GM12874 (cell line): Measurements from ENCODE around the gene HHIPL1.

Experiments used
- TF ChIP-seq, protein P1 (sequence below): IDR thresholded peaks from 2 replicates; pipeline ENCODE4 v1.5.1; 2011; ENCODE audit warnings: low read depth, mild to moderate bottlenecking, control low read depth, low read length, moderate library complexity; ENCODE audit not compliant: insufficient read depth

HHIPL1 gene

DNA sequence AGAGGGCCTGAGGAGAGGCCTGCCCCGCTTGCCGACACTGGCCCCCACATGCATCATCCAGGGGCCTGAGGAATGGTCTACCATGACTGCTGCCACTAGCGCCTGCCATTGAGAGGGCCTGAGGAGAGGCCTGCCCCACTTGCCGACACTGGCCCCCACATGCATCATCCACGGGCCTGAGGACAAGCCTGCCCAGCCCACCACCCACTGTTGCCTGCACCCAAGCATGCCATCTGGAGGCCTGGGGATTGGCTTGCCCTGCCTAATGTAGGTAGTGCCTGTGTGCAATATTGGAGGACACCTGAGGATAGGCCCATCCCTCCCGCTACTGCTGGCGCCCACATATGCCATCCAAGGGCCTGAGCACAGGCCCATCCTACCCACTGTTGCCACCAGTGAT lies 63.5 kb downstream of the HHIPL1 start:
- TF ChIP-seq, protein P1, sequence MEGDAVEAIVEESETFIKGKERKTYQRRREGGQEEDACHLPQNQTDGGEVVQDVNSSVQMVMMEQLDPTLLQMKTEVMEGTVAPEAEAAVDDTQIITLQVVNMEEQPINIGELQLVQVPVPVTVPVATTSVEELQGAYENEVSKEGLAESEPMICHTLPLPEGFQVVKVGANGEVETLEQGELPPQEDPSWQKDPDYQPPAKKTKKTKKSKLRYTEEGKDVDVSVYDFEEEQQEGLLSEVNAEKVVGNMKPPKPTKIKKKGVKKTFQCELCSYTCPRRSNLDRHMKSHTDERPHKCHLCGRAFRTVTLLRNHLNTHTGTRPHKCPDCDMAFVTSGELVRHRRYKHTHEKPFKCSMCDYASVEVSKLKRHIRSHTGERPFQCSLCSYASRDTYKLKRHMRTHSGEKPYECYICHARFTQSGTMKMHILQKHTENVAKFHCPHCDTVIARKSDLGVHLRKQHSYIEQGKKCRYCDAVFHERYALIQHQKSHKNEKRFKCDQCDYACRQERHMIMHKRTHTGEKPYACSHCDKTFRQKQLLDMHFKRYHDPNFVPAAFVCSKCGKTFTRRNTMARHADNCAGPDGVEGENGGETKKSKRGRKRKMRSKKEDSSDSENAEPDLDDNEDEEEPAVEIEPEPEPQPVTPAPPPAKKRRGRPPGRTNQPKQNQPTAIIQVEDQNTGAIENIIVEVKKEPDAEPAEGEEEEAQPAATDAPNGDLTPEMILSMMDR = no peak

DNA sequence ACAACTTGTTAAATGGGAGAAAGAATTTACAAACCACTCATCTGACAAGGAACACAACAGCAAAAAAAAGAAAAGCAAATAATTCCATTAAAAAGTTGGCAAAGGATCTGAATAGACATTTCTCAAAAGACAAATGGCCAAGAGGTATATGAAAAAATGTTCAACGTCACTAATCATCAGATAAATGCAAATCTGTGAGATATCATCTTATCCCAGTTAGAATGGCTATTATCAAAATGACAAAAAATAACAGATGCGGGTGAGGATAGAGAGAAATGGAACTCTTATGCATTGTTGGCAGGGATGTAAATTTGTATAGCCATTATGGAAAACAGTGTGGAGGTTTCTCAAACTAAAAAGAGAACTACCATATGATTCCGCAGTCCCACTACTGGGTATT lies 69.0 kb downstream of the HHIPL1 start:
- TF ChIP-seq, protein P1 = no peak

DNA sequence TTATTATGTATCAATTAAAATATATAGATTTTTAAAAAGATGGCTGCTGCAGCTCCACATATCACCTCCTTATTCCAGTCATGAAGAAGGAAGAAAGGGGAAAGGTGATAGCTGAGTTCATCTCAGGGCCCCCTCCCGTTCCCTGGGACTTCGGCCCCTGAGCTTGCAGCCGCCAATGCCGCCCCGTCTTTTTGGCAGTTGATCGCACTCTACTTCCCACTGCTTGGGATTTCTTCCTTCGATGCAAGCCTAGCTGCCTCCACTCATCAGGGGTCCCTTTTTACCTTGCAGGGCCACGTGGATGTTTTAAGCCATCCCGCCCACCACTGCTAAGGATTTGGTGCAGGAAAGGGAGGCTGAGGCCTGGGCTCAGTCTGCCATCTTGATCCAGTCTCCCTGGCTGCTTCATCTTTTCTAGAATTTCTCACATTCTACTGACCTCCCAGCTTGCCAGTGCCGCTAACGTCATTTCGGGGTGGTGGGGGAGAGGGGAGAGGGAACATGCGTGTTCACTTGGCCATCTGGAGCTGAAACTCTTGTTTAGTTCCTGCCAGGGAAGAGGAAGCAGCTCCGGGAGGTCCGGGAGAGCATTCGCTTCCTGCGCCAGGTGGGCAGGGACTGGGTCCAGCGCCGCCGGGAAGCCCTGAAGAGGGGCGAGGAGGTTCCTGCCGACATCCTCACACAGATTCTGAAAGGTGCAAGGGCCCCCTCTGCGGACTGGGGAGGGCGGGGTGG lies 70.5 kb downstream of the HHIPL1 start:
- TF ChIP-seq, protein P1 = no peak

DNA sequence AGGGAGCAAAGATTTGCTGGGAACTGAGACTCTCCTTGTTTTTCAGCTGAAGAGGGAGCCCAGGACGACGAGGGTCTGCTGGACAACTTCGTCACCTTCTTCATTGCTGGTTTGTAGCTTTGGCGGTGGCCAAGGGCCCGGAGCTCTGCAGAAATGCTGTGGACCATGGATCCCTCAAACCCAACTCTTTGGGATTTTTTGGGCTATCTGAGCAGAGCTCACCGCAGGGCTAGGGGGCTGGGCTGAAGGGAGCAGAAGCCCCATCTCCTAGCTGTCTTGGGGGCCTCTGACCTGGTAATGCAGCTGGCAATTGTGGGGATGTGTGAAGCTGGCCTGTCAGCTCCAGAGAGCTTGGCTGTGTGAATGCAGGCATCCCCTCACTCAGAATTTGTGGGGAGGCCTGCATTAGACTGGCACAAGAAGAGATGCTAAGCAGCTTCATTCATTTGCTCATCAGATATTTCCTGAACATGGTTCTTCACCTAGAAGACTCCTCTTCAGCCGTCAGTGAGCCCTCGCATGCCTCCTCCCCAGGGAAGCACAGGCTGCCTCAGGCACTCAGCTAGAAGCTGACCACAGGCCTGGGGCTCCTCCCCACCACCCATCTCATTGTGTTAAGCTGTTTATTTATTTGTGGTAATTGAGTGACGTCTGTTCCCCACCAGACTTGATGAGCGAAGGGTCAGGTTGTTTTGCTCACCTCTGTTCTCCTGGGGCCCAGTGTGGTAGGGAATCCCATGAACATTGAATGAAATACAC lies 71.3 kb downstream of the HHIPL1 start:
- TF ChIP-seq, protein P1 = no peak

DNA sequence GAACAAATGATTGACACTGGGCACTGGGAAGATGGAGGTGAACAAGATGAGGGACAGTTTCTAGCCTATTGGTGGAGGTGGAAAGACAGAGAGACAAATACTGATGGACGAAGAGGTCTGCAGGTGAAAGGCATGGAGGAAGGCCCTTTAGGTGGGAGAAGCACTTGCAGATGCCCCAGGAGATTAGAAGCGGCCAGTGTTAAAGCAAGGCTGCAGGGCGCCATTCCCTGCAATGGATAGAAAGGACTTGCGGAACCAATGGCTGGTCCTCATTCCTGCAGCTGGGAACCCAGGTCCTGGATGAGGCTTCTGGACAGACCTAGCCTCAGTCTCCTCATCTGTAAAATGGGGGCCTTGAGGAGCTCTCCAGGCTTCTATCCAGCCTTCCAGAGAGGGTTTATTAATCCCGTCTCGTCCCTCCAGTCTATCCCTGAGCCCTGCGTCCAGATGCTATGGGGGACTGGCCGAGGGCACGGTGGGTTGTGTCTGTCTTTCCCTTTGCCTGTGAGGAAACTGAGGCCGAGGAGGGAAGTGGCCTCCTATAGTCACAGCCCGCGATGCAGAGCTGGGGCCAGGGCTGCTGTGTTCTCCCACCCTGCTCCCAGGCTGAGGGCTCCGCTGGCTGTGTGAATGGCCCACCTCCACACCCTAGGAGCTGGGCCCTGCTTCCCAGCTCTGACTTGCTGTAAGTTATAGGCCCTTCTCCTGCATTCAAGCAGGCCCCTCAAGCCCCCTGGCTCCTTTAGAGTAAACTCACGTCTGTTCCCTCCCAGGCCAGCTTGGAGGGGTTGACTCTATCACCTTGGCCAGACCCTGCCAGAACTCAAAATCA lies 72.1 kb downstream of the HHIPL1 start:
- TF ChIP-seq, protein P1 = no peak

DNA sequence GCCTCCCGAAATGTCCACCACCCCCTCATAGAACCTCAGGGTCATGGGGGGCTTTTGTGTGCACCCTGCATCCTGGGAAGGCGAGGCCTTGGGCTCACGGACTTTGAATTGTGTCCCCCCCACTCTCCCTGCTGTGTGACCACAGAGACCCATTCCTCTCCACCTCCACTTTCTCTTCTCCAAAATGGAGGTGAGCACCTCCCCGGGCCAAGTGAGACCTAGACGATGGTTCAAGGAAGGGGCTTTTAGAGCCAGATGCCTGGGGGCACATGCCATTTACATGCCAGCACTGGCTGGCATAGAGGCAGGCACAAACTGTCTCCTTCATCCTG lies 72.7 kb downstream of the HHIPL1 start:
- TF ChIP-seq, protein P1 = no peak
